Measurements from ENCODE around the gene DMTF1.
A peak's percentile ranks its signal among the peaks of the same experiment; 100 is the strongest.
"Not testable (repeated sequence)": the region's sequence is repeated elsewhere in the genome, so short reads cannot be mapped to it uniquely, and the experiment has no call there.

The DMTF1 gene

DNA sequence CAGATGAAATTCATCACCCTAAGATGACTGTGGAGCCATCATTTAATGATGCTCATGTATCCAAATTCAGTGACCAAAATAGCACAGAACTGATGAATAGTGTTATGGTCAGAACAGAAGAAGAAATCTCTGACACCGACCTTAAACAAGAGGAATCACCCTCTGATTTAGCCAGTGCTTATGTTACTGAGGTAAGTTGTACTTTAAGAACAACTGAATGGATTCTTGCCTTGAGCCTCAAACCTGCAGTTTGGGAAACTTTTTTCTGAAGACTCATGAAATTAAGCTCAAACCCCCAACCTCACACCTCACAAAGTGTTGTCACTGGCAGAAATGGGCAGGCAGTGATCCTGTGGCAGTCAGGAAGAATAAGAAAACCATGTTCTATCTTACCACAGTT lies 41.7 kb downstream of the DMTF1 start:
- H3K4me3 ChIP-seq (ENCODE audit: low read depth, low read length) = no peak overlapping the region

DNA sequence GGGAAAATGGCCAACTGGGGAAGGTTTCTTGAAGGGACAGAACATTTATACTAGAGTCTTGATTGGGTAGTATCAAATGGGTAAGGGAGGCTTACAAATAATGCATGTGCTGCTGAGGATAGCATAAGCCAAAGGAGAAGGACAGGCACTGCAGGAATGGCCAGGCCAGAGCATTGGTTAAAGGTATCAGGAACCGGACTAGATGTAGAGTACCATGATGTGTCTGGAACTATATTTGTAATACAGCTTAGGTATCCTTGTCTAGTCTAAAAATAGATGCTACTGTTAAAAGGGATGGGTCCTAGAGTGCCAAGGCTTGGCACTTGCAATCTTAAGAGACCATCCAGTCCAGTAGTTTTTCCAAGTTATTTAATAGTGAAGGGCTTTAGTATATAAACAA lies 47.0 kb downstream of the DMTF1 start:
- H3K4me3 ChIP-seq (ENCODE audit: low read depth, low read length) = no peak overlapping the region

DNA sequence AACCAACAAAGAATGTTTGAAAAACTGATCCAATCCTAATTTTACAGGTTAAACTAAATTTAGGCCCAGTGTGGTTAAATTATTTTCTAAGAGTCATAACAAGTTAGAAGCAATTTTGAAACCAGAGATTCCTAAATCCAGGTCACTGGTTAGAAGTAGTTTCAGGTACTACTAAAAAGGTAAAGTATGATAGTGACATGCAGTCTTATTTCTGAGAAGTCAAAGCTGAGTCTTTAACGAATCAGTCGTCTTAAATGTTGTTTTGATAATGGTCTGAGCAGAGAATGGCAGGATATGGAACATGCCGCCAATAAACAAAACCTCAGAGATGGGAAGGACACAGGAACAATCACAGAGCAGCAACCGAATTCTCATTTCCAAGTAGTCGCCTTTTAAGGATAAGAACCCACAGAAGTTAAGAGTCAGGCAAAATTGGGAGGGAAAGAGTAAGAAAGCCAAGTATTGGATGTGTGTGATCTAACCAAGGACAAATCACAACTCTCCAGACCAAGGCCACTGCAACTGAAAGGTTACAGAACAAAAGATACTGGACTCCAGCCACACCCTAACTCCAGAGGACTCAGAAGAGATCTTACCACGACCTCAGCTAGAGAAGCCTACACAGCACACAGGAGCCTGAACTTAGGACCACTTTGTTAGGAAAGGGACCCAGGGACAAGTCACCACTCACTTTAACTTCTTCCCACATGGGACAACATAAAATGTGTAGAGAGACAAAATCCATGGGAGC lies 47.6 kb downstream of the DMTF1 start:
- no peak overlapping the region for H3K4me3 ChIP-seq (ENCODE audit: low read depth, low read length)

DNA sequence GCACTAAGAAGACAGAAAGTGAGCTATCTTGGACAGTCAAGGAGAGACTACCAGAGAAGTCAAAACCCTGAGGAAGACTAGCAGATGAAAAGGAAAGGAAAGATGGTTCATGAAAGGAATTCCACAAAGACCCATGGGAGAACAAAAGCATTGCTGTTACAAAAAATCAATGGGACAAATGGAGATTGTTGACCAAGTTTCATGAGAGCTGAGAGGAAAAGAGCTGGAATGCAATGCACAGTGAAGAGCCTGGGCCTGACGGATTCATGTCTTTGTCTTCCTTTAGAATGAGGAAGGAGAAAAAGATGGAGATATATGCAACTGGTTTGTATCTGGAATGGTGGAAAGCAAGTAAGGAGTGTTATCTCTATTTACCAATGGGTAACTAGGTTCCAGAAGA lies 50.0 kb downstream of the DMTF1 start:
- no peak overlapping the region for H3K4me3 ChIP-seq (ENCODE audit: low read depth, low read length)

DNA sequence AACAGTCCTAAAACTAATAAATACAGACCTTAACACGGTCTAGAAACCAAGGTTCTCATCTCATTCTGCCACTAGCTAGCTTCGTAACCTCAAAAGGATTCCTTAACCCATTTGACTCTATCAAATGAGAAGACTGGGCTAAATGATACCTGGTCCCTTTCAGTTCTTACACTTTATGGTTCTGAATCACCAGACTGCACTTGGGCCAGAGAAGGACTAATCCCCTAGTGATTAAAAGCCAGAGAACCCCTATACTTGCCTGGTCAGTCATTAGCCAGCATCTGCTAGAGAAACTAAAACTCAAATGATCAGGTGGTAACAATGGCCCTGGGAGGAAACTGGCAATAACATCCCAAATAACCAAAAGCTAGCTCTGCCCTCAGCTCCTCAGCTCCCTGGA lies 50.5 kb downstream of the DMTF1 start:
- no peak overlapping the region for H3K4me3 ChIP-seq (ENCODE audit: low read depth, low read length)

DNA sequence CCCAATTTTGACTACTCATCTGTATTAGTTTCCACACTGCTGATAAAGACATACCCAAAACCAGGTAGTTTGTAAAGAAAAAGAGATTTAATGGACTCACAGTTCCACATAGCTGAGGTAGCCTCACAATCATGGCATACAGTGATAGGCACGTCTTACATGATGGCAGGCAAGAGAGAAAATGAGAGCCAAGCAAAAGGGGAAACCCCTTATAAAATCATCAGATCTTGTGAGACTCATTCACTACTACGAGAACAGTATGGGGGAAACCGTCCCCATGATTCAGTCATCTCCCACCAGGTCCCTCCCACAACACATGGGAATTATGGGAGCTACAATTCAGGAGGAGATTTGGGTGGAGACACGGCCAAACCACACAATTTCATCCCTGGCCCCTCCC lies 51.7 kb downstream of the DMTF1 start:
- not testable (repeated sequence) for H3K4me3 ChIP-seq (ENCODE audit: low read depth, low read length)

DNA sequence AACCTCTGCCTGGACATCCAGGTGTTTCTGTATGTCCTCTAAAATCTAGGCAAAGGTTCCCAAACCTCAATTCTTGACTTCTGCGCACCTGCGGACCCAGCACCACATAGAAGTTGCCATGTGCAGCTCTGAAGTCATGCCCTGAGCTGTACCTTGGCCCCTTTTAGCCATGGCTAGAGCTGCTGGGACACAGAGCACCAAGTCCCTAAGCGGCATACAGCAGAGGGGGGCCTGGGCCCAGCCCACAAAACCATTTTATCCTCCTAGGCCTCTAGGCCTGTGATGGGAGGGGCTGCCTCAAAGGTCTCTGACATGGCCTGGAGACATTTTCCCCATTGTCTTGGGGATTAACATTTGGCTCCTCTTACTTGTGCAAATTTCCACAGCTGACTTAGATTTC lies 52.7 kb downstream of the DMTF1 start:
- no peak overlapping the region for H3K4me3 ChIP-seq (ENCODE audit: low read depth, low read length)

DNA sequence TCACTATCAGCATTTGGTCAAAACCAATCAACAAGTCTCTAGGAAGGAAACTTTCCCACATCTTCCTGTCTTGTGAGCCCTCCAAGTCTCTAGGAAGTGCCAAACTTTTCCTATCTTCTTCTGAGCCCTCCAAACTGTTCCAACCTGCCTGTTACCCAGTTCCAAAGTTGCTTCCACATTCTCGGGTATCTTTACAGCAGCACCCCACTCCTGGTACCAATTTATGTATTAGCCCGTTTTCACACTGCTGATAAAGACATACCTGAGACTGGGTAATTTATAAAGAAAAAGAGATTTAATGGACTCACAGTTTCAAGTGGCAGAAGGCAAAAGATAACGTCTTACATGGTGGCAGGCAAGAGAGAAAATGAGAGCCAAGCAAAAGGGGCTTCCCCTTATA lies 53.4 kb downstream of the DMTF1 start:
- not testable (repeated sequence) for H3K4me3 ChIP-seq (ENCODE audit: low read depth, low read length)

DNA sequence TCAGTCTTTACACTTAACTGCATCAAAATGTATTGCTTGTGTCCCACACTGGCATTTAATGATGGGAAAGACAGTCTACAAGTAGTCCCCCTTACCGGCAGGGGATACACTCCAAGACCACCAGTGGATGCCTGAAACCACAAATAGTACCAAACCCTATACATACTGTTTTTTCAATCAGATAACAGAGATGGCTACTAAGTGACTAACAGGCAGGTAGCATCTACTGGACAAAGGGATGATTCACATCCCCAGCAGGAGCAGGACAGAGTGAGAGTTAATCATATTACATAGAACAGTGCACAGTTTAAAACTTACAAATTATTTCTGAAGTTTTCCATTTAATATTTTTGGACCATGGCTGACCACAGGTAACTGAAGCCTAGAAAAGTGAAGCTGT lies 54.1 kb downstream of the DMTF1 start:
- H3K4me3 ChIP-seq (ENCODE audit: low read depth, low read length) = no peak overlapping the region

DNA sequence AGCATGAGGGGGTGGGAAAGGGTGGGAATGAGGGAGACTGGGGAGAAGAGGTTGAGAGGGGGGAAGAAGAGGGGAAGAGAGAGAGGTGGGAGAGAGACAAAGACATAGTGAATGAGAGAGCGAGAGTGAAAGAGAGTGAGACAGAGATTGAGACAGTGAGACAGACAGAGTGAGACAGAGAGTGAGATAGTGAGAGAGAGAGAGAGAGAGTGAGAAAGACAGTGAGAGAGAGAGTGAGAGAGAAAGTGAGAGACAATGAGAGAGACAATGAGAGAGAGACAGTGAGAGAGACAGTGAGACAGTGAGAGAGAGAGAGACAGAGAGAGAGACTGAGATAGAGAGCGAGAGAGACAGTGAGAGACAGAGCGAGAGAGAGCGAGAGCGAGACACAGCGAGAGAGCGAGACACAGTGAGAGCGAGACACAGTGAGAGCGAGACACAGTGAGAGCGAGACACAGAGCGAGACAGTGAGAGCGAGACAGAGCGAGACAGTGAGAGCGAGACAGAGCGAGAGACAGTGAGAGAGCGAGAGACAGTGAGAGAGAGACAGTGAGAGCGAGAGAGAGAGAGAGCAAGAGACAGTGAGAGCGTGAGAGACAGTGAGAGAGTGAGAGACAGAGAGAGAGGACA lies 57.2 kb downstream of the DMTF1 start:
- no peak overlapping the region for H3K4me3 ChIP-seq (ENCODE audit: low read depth, low read length)

DNA sequence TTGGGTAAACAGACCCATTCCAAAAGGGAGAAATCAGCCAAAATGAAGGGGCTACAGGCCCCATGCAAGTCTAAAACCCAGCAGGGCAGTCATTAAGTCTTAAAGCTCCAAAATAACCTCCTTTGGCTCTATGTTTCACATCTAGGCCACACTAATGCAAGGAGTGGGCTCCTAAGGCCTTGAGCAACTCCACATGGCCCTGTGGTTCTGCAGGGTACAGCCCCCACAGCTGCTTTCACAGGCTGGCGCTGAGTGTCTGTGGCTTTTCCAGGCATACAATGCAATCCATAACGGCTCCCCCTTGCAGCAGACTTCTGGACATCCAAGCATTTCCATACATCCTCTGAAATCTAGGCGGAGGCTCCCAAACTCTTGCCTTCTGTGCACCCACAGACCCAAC lies 58.3 kb downstream of the DMTF1 start:
- H3K4me3 ChIP-seq (ENCODE audit: low read depth, low read length) = no peak overlapping the region

DNA sequence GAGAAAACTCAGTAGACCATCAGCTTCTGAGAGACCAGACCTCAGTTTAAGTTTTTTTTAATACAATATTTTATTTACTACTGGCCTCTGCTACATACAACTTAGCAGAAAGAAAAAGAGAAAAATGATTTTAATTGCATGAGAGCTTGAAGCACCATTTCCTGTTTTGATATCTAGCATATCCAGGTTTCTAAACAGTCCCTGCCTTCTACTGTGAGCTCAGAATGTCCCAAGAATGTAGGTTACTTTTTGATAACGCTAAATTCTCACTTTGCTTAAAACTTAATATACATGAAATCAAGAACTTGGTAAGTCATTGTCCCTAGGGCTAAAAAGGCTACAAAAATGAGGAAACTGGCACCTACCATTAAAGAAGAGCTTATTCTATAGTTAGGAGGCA lies 60.2 kb downstream of the DMTF1 start:
- no peak overlapping the region for H3K4me3 ChIP-seq (ENCODE audit: low read depth, low read length)

DNA sequence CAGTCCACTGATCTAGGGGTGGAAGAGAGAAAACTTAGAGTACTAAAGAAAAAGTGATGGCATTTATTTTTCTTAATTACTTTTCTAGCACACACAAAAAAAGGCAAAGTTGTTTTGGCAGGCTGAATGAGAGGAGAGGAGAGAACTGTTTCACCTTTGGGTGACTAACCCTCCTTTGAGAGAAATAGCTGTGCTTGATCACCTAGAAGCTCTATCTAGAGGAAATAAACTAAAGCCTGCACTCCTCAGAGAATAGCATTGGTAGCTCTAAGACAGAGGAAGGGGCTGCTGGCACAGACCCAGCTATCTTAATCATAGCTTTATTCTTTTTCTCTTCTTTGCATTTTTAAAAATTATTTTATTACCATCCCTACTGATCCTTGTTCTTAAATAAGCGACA lies 61.0 kb downstream of the DMTF1 start:
- H3K4me3 ChIP-seq (ENCODE audit: low read depth, low read length) = no peak overlapping the region

DNA sequence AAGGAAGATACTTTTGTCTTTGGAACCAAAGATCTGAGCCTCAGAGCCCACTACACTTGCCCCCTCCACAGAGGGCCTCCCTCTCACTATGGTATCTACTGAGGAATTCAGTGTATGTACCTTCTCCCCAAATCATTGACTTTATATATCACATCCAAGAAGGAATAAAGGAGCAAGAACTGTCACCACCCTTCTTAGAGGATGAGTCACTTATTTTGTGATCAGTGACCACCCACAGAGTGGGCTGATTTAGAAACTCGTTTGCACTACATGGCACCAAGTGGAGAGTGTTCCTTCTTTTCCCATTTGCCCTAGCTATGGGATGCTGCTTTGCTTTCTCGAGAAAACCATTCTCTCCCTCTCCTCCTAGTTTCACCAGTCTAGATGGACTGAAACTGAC lies 61.6 kb downstream of the DMTF1 start:
- no peak overlapping the region for H3K4me3 ChIP-seq (ENCODE audit: low read depth, low read length)

DNA sequence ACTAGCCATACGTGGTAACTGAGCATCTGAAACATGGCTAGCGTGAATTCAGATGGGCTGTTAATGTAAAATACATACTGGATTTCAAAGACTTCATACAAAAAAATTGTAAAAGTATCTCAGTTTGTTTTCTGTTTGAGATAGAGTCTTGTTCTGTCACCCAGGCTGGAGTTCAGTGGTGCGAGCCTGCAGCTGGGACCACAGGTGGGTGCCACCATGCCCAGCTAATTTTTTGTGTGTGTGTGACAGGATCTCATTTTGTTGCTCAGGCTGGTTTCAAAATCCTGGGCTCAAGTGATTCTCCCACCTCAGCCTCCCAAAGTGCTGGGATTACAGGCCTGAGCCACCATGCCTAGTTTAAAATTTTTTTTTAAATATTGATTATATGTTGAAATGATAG lies 62.8 kb downstream of the DMTF1 start:
- no peak overlapping the region for H3K4me3 ChIP-seq (ENCODE audit: low read depth, low read length)

DNA sequence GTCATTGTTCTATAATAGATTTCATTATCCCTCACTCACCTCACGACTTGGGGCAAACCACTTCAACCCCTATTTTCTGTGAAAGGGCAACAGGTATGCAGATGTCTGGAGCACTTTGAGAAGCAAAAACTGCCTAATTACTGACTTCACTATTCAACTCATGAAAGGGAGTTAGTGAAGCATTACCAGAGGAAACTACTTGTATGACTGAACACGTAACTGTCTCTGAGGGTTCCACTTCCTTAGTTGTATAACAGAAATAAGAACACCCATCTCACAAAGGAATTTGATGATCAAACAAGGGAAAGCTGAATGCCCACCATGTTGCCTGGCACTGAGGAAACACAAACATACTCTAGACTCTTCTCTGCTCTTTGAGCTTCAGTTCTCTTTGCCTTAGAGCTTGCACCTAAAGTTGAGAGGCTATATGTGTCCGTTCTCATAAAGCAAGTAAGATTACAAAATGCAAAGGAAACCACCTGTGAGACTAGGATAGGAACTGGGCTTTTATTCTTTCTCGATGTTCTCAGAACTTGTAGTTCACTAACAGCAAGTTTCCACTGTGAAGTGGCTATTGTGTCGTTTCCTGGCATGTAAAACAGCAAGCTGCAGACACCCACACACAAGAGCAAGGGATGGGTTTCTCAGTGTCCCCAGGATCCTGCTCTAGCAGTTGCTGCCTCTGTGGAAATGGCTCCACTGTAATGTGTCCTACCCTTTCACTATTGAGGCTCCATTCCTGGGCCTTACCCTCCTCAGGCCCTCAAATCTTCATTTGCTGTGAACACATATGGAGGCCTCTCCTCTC lies 64.7 kb downstream of the DMTF1 start:
- no peak overlapping the region for H3K4me3 ChIP-seq (ENCODE audit: low read depth, low read length)

DNA sequence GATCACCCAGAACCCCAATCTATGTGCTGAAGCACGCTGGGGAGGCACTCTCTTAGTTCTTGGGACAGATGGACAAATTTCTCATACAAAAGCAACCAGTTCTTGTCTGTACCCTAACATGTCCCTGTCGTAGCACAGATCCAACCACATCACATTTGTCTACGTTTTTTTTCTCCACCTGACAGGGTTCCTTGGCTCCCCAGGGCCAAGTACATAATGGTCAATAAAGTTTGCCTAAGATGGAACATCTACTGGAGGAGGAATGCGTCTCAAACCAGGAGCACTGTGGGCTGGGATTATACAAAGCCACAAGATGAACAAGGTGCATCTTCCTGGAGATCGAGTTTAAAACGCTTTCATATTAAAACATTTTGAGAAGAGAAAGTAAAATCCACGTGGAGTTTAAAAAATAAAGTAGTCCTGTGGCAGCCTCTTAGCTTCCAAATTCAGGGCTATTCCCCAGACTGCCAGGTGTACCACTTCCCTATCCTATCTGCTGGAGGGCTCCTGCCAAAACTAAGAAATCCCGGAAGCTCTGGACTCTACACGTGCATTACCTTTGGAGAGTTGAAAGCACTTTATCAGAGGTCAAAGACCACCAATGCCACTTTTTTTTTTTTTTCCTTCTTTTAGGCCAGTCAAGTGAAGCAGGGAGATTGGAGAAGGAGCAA lies 65.9 kb downstream of the DMTF1 start:
- no peak overlapping the region for H3K4me3 ChIP-seq (ENCODE audit: low read depth, low read length)

DNA sequence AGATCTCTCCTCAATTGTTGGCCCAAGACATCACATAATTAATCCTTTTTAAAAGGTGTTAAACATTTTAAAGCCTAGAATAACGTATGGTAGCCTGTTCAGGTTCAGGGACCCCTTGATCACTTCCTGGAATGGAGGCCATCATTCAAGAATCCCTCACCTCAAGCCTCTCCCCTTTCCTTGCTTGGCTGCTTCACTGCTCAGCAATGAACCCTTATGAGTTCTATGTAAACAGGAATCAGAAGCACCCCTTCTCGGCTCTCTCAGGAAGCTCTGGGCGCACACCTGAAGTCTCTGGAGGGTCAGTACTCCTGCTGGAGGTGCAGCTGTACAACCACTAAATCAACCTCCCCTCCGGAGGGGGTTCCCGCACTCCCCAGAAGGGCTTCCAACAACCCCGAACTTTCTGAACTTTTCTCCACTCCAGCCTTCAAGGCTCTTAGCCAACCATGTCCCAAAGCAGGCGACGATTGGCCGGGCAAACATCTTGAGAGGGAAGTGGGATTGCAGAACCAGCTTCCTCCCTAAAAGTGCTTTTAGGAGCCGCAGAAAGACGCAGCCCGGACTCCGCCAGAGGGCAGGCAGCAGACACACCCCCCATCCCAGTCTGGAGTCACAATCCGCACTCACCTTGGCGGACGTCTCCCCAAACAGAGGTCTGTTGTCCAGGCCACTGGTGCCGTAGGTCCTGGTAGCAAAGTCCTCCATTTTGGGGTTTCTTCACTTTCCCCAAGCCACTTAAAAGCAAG lies 66.7 kb downstream of the DMTF1 start:
- peak overlapping the region; percentile 83 for H3K4me3 ChIP-seq (ENCODE audit: low read depth, low read length)

DNA sequence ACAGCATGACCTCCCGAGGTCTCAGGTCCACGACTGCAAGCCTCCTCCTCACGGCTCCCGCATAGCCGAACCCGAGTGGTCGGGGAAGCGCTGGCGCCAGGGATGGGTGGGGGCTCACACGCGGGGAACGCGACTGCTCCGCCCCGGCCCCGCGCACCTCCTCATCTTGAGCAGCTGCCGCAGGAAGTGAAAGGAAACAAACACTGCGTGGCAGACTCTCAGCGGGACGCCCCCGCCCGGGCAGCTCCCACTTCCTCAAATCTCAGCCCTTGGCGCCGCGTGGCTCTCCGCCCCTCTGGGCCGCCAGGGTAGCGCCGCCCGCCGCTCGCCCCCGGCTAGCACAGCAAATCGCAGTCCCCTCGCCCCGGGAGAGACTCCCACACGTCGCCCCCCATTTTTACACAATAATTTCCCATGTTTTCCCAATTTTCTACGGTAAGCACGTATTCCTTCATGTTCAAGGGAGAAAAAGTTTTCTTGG lies 67.3 kb downstream of the DMTF1 start, which contains the start of gene TMEM243:
TSS of gene TMEM243 (minus strand) at position 188 of the 481 bp plus-strand sequence. CDS start 229 bp downstream, outside the sequence.
- H3K4me3 ChIP-seq (ENCODE audit: low read depth, low read length) = peak within 1 kb of the TSS; percentile 83

DNA sequence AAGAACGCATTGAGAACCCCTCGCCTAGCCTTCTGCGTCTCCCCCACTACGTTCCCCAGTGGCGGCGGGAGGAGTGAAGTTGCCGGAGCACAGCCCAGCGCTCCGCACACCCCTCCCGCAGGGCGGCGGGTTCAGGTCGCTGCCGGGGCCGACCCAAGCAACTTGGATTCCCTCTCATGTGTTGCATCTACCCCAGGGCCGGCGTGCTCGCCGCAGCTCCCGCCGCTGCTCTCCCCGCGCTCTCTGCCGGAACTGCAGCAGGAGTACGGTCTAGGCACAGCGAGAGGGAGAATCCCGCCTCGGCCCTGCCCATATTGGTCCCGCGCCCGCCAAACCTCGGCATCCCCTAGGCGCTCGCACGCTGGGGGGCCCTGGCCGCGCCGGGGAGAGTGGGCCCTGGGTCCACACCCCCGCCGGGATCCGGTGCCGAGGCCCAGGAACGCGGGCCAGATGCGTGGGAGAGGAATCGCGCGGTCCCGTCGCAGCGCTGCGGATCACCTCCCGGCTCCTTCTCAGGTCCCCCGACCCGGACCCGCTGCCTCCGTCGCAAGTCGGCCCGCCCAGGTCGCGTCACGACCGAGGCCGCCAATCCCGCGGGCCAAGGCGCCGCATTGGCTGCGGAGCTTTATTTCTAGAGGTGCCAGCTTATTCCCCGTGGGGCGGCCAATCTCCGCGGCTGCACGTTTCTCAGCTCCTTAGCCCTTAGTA lies 67.9 kb downstream of the DMTF1 start:
- peak overlapping the region; percentile 83 for H3K4me3 ChIP-seq (ENCODE audit: low read depth, low read length)

Data from iPS-11a (cell line).